ENCODE measurements around the gene SYNE2.
"Not testable (repeated sequence)": the region's sequence is repeated elsewhere in the genome, so short reads cannot be mapped to it uniquely, and the experiment has no call there.

The SYNE2 gene

DNA sequence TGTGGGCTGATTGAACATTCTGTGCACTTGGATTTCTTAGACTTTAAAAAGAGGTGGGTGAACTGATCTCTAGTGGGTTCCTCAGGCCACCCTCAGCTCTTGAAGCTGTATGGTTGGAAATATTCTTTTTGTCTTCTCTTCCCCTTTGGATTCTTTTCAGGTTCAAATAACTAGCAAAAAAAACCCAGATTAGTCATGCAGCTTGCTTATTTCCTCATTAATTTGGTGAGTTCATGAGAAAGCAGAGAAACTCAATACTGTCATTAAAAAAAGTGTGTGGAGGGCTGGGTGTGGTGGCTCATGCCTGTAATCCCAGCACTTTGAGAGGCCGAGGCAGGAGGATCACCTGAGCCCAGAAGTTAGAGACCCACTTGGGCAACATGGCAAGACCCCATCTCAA is 258.0 kb downstream of the SYNE2 start:
- H3K4me3 ChIP-seq (ENCODE audit: low read depth, low read length): no peak overlapping the region
- no peak for DNase-seq (ENCODE audit: low read depth)
- no peak for TF ChIP-seq CTCF (IDR thresholded peaks at IDR 0.05; ENCODE audit: insufficient read depth, low read depth, low read length, missing control alignments)

DNA sequence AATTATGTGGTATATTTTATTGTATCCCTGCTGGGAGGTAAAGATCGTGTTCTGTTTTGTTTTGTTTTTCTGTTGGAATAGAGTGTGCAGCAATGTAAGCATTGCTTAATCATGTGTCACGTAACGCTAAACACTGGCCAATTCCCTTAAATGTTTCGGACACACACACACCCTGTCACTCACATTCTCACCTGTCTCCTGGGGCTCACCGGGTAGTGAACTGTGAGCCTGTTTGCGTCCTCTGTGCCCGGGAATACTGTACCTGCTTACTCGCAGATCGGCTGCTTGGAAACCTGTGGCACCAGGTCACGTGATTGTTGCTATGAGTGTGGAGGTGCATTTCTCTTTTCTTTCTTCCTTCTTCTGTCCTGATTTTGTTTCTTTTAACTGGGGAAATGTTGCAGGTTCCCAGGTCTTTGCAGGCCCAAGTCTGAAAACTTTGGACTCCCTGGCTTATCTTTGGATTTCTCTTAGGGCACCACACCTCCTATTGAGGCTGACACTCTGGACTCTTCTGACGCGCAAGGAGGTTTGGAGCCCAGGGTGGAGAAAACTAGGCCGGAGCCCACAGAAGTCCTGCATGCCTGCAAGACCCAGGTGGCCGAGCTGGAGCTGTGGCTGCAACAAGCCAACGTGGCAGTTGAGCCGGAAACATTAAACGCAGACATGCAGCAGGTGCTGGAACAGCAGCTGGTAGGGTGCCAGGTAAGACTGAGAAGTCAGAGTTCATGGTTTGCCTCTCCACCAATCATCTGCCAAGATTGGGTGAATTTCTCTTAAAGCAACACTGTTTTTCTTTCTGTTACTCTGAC is 260.3 kb downstream of the SYNE2 start:
- no peak overlapping the region for H3K4me3 ChIP-seq (ENCODE audit: low read depth, low read length)
- TF ChIP-seq CTCF (IDR thresholded peaks at IDR 0.05; ENCODE audit: insufficient read depth, low read depth, low read length, missing control alignments): no peak
- DNase-seq (ENCODE audit: low read depth): no peak

DNA sequence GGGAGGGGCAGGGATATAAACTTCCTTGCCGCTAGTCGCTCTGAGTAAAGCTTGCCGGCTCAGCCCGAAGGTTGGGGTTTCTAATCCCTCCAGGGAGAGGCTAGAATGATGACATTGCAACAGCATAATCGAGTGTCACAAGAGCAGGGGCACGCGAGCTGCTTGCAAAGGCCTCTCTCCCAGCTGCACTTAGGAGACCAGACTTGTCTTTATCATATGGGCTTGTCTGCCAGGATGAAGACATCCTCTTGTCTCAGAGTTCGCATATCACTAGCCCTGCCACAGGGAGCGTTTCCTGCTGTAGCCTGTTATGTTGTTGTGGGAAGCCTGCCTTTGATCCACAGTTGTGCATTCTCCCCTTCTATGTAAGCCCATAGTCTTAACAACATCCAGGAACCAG is 261.4 kb downstream of the SYNE2 start:
- H3K4me3 ChIP-seq (ENCODE audit: low read depth, low read length): no peak overlapping the region
- no peak for TF ChIP-seq CTCF (IDR thresholded peaks at IDR 0.05; ENCODE audit: insufficient read depth, low read depth, low read length, missing control alignments)
- DNase-seq (ENCODE audit: low read depth): no peak

- DNase-seq (ENCODE audit: low read depth): no peak
- no peak for TF ChIP-seq CTCF (IDR thresholded peaks at IDR 0.05; ENCODE audit: insufficient read depth, low read depth, low read length, missing control alignments)
- no peak overlapping the region for H3K4me3 ChIP-seq (ENCODE audit: low read depth, low read length)
Measured at GRCh38 chr14:64114796-64115195, 262.0 kb downstream of the SYNE2 start.

GRCh38 chr14:64115401-64115800 is 262.6 kb downstream of the SYNE2 start:
- no peak for DNase-seq (ENCODE audit: low read depth)
- H3K4me3 ChIP-seq (ENCODE audit: low read depth, low read length): no peak overlapping the region
- no peak for TF ChIP-seq CTCF (IDR thresholded peaks at IDR 0.05; ENCODE audit: insufficient read depth, low read depth, low read length, missing control alignments)

- no peak for DNase-seq (ENCODE audit: low read depth)
- no peak for TF ChIP-seq CTCF (IDR thresholded peaks at IDR 0.05; ENCODE audit: insufficient read depth, low read depth, low read length, missing control alignments)
- H3K4me3 ChIP-seq (ENCODE audit: low read depth, low read length): no peak overlapping the region
Measured at GRCh38 chr14:64117671-64118402, 265.0 kb downstream of the SYNE2 start.

DNA sequence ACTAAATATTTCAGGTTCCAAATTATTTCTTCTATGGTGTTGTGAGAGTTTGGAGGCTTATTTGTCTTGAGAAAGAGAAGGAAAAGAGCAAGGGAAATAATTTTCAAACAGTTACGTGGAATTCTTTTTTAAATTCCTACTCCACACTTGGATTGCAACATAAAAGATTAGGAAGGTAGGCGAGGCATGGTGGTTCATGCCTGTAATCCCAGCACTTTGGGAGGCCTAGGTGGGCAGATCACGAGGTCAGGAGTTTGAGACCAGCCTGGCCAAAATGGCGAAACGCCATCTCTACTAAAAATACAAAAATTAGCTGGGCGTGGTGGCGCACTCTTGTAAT is 265.6 kb downstream of the SYNE2 start:
- DNase-seq (ENCODE audit: low read depth); H3K4me3 ChIP-seq (ENCODE audit: low read depth, low read length): not testable (repeated sequence)

Measured in GM12865 (cell line).